GM18873 (cell line): ENCODE results near the gene LRCOL1.
"Not testable (repeated sequence)": the region's sequence is repeated elsewhere in the genome, so short reads cannot be mapped to it uniquely, and the experiment has no call there.

Experiments used
- ATAC-seq: cut with Tn5 transposase; IDR thresholded peaks from one replicate; pipeline ENCODE4 v1.9.1; 2021; ENCODE audit warnings: mild to moderate bottlenecking, moderate library complexity, moderate number of reproducible peaks; ENCODE audit not compliant: unreplicated experiment, low FRiP score

Gene LRCOL1

GRCh38 chr12:132603240-132604150 is 6.9 kb downstream of the LRCOL1 start:
- ATAC-seq, result no peak

DNA sequence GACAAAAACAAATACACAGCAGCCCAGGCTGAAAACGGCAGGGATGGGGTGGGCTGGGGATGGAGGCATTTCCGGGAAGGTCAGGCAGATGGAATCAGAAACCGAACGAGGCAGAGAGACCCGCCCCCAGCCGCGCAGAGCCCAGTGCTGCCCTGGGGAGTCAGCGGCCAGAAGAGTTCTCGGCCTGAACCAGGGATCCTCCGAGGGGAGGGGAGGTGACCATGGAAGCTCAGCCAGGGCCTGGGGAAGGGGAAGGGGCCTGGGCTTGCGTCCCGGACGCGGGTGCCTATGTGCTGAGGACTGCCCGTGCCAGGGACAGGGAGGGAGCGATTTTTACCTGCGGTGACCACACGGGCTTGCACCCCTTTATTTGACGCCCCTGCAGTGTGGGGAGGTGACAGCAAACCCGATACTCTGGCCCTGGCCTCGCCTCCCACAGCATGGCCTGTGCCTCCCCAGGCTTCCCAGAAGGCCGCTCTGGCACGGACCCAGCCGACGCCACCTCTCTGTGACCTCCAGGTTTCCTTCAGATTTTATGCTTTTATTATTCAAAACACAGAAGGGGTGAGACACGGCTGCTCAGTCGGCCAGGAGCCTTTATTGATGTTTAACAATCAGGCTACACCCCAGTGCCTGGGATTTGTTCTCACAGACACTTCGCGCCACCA is 7.7 kb downstream of the LRCOL1 start:
- no peak for ATAC-seq

DNA sequence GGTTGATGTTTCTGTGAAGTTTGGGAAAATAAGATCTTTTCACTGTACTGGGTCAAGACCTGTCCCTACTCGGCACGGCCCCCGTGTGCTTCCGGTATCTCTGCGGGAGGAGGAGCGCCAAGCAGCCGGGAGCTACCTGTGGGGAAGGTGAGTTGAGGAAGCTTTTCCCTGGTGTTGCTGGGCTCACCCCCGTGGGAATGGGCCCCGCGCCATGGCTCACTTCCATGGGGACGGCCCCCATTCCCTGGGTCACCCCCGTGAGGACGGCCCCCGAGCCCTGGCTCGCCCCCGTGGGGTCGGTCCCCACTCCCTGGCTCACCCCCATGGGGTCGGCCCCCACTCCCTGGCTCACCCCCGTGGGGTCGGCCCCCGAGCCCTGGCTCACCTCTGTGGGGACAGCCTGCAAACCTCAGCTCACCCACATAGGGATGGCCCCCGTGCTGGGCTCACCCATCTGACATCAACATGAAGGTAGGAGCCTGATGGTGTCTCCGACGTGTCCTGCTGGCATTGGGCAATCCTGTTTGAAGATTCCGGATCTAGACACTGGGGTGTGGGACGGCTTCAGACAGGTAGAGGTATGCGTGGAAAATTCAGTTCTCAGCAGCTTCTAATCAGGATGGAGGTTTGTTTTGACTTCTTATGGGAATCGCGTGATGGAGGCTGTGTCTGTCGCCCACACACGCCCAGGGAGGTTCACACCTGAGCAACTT is 9.1 kb downstream of the LRCOL1 start:
- ATAC-seq, result no peak

DNA sequence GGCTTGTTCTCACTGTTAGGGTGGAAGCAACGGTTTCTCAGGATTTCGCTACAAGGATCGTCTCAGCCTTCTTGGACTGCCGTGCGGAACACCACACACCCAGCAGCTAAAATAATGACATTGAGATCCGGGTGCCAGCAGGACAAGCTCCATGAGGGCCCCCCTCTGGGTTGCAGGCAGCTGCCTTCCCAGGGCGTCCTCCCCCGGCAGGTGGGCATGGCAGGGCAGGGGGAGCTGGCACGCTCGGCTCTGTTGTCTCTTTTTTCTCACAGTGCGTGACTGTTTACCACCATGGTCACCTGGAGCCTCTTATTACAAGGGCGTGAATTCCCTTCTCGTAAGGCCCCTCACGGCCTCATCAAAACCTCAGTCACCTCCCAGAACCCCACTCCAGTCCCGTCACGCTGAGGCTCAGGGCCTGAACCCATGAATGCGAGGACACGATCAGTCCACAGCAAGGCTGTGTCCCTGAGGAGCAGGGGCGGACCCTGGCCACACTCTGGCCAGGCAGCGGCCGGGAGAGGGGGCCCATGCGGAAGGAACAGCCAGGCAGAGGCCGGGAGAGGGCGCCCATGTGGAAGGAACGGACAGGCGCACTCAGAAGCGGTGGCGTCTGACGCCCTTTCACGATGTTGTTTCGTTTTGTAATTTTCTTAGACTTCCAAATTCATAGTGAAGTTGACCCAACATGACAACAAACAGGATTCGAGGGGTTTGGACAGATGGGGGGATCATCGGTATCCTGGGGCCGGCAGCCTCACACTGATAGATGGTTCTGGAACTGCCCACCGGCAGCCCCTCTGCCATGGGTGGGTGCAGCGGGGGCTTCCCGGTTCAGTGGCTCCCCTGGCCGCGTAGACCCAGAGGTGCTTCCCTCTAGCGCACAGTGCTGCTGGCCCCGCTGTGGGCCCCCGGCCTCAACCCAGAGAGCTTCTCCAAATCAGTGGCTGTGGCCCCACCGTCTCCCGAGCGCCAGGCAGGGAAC is 10.0 kb downstream of the LRCOL1 start:
- ATAC-seq, result no peak

DNA sequence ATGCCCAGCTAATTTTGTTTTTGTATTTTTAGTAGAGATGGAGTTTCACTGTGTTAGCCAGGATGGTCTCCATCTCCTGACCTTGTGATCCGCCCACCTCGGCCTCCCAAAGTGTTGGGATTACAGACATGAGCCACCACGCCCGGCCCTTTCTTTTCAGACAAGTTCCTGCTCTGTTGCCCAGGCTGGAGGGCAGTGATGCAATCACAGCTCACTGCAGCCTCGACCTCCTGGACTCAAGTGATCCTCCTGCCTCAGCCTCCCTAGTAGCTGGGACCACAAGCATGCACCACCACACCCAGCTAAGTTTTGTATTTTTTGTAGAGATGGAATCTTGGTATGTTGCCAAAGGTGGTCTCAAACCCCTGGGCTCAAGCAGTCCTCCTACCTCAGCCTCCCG is 10.9 kb downstream of the LRCOL1 start:
- not testable (repeated sequence) for ATAC-seq

DNA sequence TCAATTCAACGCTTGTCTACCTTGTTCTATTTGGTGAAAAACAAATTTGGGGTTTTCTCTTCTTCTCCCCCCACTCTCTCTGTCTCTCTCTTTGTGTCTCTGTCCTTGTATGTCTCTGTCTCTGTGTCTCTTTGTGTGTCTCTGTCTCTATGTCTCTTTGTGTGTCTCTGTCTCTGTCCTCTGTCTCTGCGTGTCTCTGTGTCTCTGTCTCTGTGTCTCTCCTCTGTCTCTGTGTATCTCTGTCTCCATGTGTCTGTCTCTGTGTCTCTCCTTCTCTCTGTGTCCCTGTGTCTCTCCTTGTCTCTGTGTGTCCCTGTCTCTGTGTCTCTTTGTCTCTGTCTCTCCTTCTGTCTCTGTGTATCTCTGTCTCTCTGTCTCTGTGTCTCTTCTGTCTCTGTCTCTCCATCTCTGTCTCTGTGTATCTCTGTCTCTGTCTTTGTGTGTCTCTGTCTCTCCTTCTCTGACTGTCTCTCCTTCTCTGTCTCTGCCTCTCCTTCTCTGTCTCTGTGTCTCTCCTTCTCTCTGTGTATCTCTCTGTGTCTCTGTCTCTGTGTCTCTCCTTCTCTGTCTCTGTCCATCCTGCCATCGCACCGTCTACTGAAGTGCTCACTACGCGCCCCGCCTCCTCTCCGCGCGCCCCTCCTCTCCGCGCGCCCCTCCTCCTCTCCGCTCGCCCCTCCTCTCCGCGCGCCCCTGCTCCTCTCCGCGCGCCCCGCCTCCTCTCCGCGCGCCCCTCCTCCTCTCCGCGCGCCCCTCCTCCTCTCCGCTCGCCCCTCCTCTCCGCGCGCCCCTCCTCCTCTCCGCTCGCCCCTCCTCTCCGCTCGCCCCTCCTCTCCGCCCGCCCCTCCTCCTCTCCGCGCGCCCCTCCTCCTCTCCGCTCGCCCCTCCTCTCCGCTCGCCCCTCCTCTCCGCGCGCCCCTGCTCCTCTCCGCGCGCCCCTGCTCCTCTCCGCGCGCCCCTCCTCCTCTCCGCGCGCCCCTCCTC is 12.8 kb downstream of the LRCOL1 start:
- ATAC-seq, result no peak

DNA sequence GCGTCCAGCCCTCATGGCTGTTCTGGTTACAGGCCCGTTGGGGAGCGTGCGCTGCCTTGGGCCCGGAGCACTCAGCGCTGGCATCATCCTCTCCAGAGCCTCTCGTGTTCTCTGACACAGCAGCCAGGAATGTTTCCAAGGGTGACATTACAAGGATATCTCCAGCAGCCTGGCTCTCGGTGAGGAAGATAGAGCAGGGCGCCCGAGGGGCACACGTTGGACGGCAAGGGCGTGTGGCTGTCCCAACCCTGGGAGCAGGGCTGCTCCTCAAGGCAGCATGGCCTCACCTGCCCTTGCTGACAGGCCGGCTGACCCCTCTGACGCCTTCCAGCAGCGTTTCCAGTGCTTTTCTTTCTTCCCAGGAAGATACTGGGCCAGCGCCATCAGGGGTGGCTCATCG is 14.4 kb downstream of the LRCOL1 start:
- no peak for ATAC-seq

DNA sequence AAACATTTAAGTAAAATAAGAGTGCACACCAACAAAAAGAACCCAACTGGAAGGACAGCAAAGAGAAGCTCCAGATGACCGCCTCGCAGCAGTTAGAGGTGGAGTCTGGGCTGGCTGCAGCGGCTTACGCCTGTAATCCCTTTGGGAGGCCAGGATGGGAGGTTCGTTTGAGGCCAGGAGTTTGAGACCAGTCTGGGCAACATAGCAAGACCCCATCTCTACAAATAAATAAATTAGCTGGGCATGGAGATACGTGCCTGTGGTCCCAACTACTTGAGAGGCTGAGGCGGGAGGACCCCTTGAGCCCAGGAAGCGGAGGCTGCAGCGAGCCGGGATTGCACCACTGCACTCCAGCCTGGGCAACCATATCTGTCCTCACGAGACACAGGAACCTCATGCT is 15.2 kb downstream of the LRCOL1 start:
- ATAC-seq, result no peak

DNA sequence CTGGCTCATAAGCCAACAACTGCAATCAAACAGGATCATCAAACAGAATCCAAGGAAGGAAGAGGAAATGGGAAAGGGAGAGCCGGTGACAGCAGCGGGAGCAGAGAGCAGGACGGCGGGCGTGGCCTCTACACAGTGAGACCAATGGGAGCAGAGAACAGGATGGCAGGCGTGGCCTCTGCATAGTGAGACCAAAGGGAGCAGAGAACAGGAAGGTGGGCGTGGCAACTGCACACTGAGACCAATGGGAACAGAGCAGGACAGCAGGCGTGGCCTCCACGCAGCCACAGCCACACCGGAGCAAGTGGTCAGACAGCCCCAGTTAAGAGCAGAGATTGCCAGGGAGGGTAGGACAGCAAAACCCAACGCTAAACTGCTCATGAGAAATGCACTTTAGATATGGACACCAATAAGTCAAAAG is 16.4 kb downstream of the LRCOL1 start:
- no peak for ATAC-seq

GRCh38 chr12:132593521-132593920 is 16.9 kb downstream of the LRCOL1 start:
- ATAC-seq, result no peak

DNA sequence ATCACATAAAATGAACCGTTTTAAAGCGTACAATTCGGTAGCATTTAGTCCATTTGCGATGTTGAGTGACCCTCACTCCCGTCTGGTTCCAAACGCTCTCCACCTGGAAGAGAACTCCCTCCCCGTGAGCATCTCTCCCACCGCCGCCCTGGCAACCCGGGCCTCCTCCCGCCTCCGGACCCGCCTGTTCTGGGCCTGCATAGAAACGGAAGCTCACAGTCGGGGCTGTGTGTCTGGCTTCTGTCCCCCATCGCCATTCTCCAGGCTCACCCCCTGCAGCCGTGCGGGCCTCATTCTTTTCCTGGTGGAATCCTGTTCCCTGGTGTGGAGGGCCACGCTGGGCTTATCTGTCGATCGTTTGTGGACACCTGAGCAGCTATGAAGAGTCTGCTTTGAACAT is 17.3 kb downstream of the LRCOL1 start:
- no peak for ATAC-seq

GRCh38 chr12:132592282-132592970 is 18.0 kb downstream of the LRCOL1 start:
- ATAC-seq, result no peak

DNA sequence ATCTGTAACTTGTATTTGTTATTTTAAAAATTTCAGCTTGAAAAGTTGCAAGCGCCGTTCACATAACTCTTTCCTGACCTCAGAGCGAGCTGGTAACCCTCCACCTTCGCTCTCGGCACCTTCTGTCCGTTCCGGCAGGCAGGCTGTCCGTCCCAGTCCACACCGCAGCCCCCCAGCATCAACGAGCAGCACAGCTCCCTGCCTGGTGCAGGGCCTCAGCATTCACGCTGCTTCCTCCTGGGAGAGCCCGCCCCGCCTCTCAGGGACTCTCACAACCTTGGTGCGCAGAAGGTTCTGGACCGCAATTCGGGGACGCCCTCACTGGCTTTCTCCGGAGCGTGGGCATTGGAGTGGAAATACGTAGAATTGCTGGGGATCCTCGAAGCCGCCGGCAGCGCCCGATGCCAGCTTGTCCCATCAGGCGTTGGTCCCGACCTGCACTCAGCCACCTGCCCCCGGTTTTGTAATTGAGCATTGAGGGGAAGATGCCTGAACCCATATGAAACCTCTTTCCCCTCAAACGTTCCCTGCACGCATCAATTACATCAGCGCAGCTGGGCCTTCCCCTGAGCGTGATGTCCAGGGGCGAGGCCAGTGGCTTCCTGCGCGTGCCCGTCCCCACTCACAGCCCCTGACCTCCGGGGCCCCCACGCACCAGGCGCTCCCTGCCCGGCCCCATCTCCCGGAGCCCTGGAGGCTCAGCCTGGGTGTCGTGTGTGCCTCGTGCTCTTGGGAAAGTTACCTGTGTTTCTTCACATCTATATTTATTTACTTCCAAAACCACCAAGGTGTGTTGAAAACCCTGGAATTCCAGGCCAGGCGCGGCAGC is 19.1 kb downstream of the LRCOL1 start:
- ATAC-seq, result no peak

- ATAC-seq, result no peak
These were observed 21.3 kb downstream of the LRCOL1 start for GRCh38 chr12:132588821-132589669.

DNA sequence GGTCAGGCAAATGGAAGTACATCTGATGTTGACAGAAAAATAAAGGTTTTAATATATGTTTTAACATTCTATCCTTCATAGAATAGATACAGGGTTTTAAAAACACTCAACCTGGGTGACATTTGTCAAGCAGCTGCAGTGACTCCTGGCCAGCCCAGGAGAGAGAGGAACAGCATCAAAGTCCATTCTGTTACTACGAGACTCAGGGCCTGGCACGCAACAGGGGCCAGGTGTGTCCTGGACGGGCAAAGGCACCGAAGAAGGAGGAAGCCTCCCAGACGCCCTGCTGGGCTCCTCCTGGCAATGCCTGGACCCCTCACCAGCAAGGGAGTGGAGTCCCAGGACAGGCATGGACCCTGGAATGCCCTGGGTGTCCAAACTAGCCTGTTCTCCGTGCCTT is 22.1 kb downstream of the LRCOL1 start:
- ATAC-seq, result no peak

- ATAC-seq, result no peak
These were observed 22.6 kb downstream of the LRCOL1 start for GRCh38 chr12:132587781-132588180.

GRCh38 chr12:132586929-132587328 is 23.5 kb downstream of the LRCOL1 start:
- ATAC-seq, result no peak
